ENCODE results near the gene GARNL3.

GARNL3 gene

GRCh38 chr9:127411122-127411521, 146.5 kb downstream of the GARNL3 start:
- TF ChIP-seq REST (IDR thresholded peaks at IDR 0.05; ENCODE audit: insufficient read depth in 1 of 2, low read depth in 2 of 2, low read length in 2 of 2) (no peak), TAF1 (IDR thresholded peaks at IDR 0.05; ENCODE audit: borderline replicate concordance, insufficient read depth, low read length) (no peak), FOXP2 (optimal IDR thresholded peaks at IDR 0.05; ENCODE audit: borderline replicate concordance, extremely low read depth, extremely low read length, insufficient read depth) (no peak), POLR2AphosphoS5 (IDR thresholded peaks at IDR 0.05; ENCODE audit: low read depth, low read length) (no peak), SIN3A (IDR thresholded peaks at IDR 0.05; ENCODE audit: borderline replicate concordance, insufficient read depth, low read length) (no peak)

DNA sequence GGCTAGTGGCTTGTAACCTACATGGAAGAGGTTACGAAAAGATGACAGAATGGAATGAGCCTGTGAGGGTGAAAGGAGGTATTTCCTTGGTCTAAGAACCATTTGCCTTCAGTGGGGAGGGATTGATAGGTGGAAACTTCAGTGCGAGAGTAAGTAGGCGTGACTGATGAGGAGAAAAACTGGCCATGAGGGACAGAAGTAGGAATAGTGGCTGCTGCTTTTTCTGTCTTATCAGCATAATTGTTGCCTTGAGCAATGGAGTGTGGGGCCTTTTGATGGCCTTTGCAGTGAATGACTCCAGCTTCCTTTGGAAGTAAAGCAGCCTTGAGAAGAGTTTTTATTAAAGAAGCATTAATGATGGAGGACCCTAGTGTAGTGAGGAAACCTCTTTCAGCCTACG, 150.6 kb downstream of the GARNL3 start:
- TF ChIP-seq FOXP2 (optimal IDR thresholded peaks at IDR 0.05; ENCODE audit: borderline replicate concordance, extremely low read depth, extremely low read length, insufficient read depth) (no peak), REST (IDR thresholded peaks at IDR 0.05; ENCODE audit: insufficient read depth in 1 of 2, low read depth in 2 of 2, low read length in 2 of 2) (no peak), TAF1 (IDR thresholded peaks at IDR 0.05; ENCODE audit: borderline replicate concordance, insufficient read depth, low read length) (no peak), POLR2AphosphoS5 (IDR thresholded peaks at IDR 0.05; ENCODE audit: low read depth, low read length) (no peak), SIN3A (IDR thresholded peaks at IDR 0.05; ENCODE audit: borderline replicate concordance, insufficient read depth, low read length) (no peak)

GRCh38 chr9:127415657-127416056, 151.1 kb downstream of the GARNL3 start:
- TF ChIP-seq REST (IDR thresholded peaks at IDR 0.05; ENCODE audit: insufficient read depth in 1 of 2, low read depth in 2 of 2, low read length in 2 of 2) (no peak), FOXP2 (optimal IDR thresholded peaks at IDR 0.05; ENCODE audit: borderline replicate concordance, extremely low read depth, extremely low read length, insufficient read depth) (no peak), POLR2AphosphoS5 (IDR thresholded peaks at IDR 0.05; ENCODE audit: low read depth, low read length) (no peak), SIN3A (IDR thresholded peaks at IDR 0.05; ENCODE audit: borderline replicate concordance, insufficient read depth, low read length) (no peak), TAF1 (IDR thresholded peaks at IDR 0.05; ENCODE audit: borderline replicate concordance, insufficient read depth, low read length) (no peak)

DNA sequence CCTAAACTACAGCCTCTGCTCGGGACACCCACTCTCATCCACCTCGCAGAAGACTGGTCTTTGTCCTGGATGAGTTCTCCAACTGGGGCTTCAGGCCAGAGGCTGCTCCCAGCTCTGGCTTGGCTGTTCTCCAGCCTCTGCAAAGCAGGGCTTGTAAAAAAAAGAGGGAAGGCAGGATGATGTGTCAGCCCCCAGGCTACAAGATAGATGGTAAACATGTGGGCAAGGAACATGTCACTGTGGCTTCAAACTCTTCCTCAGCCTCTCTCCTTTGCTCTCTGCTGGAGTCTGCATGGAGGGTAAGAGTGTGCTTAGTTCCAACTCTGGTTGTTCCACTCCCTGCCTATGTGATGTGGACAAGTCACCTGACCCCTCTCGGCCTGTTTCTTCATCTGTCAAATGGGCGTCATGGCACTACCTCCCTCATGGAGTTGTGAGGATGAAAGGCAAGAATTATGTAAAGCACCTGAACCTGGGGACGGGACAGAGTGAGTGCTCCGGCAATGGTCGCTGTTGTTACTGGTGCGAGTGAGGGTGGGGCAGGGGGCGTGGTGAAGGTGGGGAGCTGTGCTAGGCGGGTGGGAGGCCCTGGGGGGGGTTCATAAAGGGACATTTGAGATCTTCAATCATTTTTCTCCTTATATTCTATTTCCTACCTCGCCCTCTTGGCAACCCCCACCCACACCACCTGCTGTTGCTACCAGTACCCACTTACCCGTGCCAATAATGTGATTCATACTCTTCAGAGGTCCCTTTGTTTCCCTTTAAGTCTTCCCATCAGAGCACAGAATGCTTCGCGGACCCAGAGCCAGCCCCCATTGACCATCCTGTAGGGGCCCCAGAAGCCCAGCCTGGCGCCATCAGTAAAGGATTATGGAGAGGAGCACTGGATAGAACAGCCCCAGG, 152.8 kb downstream of the GARNL3 start:
- TF ChIP-seq FOXP2 (optimal IDR thresholded peaks at IDR 0.05; ENCODE audit: borderline replicate concordance, extremely low read depth, extremely low read length, insufficient read depth) (no peak), TAF1 (IDR thresholded peaks at IDR 0.05; ENCODE audit: borderline replicate concordance, insufficient read depth, low read length) (no peak), SIN3A (IDR thresholded peaks at IDR 0.05; ENCODE audit: borderline replicate concordance, insufficient read depth, low read length) (no peak), POLR2AphosphoS5 (IDR thresholded peaks at IDR 0.05; ENCODE audit: low read depth, low read length) (no peak), REST (IDR thresholded peaks at IDR 0.05; ENCODE audit: insufficient read depth in 1 of 2, low read depth in 2 of 2, low read length in 2 of 2) (no peak)

Measured in PFSK-1 (cell line).